Renal pelvis (tissue), 4 donors: ENCODE measurements around the gene HDAC4. TPM values are rescaled to one million over a fixed set of nuclear protein-coding genes. Genes with fewer than 3 reads are reported as not detected.

Experiments used
- DNase-seq: peaks from one replicate; pipeline ENCODE4 v3.0.0-alpha.2; 2013
- polyA plus RNA-seq, 3 donors: library from polyadenylated mRNA; unstranded; fragments of 120-200 nt; gene quantifications; one replicate each; pipeline ENCODE4 v1.2.1, GENCODE V29; 2013; ENCODE audit not compliant: insufficient read length in 3 of 3

The HDAC4 gene
- polyA plus RNA-seq, 3 donors, result 13.7 to 23.9 (median 14.0) TPM

- no peak for DNase-seq
Measured at GRCh38 chr2:239125726-239126675, 274.8 kb downstream of the HDAC4 start.

GRCh38 chr2:239124152-239124899, 276.5 kb downstream of the HDAC4 start:
- DNase-seq, result no peak

DNA sequence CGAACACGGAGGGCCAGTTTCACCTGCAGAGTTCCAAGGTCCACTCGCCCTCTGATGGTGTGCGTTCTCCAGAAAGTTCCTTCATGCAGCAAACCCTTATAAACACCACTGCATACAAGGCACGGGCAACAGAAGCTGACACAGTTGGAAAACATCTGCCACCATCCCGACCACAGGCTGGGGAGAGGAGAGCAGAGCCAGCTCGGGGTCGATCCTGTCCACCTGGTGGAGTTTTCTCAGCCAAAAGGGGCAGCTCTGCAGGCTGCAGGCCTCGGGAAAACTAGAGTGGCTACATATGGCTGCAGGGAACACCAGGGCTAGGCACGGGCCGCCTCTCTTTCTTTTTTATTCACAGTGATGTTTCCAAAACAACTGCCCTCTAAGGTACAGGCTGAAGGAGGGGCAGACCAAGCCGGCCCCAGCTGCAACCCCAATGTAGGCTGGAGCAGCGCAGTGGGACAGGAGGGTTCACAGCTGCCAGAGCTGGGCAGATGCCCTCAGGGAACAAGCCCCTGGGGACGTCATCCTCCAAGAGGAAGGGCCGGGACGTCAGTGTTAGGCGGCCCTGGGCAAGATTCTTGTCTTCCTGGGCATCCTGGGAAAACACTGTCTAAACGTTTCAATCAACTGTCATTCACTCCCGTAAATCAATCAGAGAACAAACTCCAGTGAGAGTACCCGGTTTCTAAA, 278.3 kb downstream of the HDAC4 start:
- DNase-seq, result no peak

GRCh38 chr2:239121600-239122012, 279.2 kb downstream of the HDAC4 start:
- no peak for DNase-seq

DNA sequence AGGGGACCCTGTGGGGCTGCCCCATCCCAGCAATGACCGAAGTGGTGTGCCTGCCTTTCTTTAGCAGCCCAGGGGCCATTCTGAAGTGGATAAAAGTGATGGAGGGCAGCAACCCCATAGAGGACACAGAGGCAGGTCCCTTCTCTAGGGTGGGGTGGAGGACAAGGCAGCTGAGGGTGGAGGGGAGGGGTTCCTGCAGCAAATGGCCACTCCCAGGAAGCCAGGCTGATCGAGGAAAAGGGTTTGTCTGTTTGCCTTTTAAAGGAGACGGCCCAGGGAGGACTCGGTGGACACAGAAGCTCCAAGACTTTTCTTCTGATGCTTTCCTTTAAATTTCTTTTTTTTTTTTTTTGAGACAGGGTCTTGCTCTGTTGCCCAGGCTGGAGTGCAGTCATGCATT, 280.2 kb downstream of the HDAC4 start:
- no peak for DNase-seq

- DNase-seq, result no peak
Measured at GRCh38 chr2:239119346-239120126, 281.3 kb downstream of the HDAC4 start.

GRCh38 chr2:239118675-239119211, 282.1 kb downstream of the HDAC4 start:
- DNase-seq, result no peak

GRCh38 chr2:239118264-239118663, 282.6 kb downstream of the HDAC4 start:
- DNase-seq, result no peak

DNA sequence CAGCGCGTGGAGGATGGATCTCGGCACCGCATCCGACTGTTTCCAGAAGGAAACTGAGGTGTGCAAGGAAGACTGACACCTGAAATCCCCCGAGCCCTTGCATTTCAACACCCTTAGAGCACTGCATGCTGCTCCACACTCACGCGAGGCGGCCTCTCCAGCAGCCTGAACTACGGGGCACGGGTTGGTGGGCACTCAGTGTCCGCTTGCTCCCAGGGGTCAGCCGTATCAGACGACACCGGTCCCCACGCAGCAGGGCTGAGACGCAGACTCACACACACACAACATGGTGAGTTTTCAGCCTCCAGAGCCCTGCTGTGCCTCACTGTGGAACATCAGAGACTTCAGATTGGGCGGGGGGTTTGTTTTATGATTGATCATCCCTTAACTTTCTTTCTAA, 283.0 kb downstream of the HDAC4 start:
- no peak for DNase-seq

GRCh38 chr2:239116456-239117246, 284.2 kb downstream of the HDAC4 start:
- DNase-seq, result no peak

- no peak for DNase-seq
Measured at GRCh38 chr2:239115616-239116015, 285.2 kb downstream of the HDAC4 start.

DNA sequence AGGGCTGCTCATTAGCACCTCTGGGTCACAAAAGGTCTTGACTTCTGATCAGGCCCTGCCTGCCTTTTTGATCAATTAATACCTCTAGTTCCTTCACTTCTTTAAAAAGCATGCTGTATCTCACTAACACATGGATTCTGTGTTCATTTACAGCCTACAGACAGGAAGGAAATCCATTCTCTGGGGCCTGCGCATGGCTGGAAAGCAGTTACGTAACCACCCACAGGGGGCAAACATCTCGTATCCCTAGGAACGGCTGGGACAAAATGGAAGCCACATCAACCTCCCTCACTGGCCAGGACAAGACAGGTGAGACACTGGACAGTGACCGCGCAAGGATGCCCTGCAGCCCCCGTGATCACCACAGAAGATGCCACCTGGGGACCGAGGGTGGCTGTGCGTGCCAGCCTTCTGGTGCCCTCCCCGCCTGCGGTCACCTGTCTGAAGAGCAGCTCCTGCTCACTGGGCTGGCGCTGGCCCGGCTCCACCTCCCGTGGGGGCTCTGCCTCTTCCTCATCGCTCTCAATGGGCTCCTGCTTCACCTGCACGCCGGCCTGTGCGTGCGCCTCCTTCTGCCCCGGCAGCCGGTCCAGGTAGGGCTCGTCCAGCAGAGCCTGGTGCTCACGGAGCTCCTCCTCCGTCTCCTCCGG, 286.1 kb downstream of the HDAC4 start:
- no peak for DNase-seq

DNA sequence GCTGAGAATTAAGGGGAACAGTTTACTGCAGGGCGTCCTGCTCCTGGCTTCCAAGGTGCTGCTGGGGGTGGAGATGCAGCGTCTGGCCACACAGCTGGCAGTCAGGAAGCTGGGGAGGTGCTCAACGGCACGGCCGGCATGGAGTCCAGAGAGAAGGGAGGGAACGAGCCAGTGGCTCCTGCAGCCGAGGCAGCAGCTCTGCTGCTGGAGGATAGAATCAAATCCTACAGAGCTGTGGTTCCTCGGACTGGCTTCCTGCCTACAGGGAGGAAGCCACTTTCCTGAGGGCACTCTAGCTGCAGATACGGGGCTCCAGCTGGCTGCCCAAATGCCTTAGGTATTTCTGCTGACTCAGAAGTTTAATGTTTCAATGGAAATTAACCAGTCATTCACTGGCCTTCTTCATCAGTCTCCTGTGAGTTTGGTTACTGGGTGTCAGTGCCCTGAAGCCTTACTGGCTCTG, 286.7 kb downstream of the HDAC4 start:
- no peak for DNase-seq

- DNase-seq, result no peak
Measured at GRCh38 chr2:239113615-239114014, 287.2 kb downstream of the HDAC4 start.

GRCh38 chr2:239113171-239113570, 287.6 kb downstream of the HDAC4 start:
- no peak for DNase-seq

GRCh38 chr2:239112127-239112774, 288.6 kb downstream of the HDAC4 start:
- DNase-seq, result no peak

DNA sequence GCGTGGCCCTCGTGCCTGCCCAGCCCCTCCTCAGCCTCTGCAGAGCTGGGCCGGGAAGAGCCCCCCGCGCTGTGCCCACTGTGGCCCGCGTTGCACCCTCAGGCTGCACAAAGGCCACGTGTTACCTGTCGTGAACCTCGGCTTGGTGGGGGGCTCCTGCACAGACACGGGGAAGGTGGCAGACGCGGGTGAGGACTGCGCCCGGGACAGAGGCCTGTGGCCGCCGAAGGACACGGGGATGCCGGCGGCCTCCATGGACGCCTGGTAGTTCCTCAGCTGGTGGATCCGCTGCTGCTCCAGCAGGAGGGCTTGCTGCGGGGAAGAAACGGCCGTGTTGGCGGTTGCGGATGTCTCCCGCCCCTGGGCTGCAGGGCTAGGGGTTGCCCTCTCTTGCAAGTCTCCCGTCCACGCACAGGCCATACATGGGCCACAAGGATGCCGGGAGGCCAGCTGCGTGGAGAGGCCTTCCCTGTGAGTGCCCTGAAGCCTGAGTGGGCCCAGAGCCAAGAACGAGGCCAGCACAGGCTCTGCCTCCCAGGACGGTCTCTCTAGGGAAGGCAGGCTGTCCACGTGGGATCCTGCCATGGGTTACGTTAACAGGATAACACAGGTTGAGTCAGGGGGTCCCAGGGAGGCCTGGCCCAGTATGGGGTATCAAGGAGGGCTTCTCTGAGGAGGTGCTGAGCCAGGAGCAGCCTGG, 289.3 kb downstream of the HDAC4 start:
- no peak for DNase-seq

DNA sequence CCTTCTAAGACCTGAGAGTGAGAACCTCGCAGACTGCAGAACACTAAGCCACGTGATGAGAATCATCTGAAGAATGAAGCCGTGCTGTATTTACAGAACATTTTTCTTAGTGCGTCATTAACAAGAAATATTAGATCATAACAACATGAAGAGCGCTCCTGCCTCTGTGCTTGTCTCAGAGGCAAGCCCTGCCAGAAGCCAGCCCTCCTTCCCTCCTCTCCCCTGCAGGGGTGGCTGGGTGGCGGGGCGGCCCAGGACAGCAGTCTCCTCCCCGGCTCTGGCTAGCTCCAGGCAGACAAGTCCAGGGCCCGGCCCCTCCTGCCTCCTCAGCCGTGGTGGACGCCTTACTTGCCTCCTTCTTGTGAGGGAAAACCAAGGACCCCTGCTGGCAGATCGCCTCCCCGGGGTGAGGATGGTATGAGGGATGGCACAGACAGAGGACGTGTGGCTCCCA, 290.2 kb downstream of the HDAC4 start:
- DNase-seq, result no peak
